Pons (tissue), 1 donor: Measurements from ENCODE around the gene LRRC28.
"Not testable (repeated sequence)": the region's sequence is repeated elsewhere in the genome, so short reads cannot be mapped to it uniquely, and the experiment has no call there.

Source experiments
- DNase-seq: peaks from one replicate; pipeline ENCODE4 v3.0.0-alpha.2; 2016; ENCODE audit warnings: low spot score

The LRRC28 gene

DNA sequence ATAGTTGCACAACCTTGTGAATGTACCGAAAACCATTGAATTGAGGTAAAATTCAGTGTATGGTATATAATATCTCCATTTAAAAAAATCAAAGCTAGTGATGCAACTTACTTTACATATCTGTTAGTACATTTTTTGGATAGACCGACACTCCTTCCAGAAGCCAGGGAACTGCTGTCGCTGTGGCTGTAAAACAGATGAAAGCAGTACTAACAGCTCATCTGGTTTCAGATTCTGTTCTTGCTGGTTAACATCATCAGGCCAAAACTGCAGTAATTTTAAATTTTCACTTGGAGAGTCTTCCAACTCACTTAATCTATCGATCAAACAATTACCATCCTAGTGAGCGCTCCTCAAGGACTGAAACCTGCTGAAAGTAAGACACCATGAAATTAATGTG is 145.1 kb downstream of the LRRC28 start:
- no peak for DNase-seq

DNA sequence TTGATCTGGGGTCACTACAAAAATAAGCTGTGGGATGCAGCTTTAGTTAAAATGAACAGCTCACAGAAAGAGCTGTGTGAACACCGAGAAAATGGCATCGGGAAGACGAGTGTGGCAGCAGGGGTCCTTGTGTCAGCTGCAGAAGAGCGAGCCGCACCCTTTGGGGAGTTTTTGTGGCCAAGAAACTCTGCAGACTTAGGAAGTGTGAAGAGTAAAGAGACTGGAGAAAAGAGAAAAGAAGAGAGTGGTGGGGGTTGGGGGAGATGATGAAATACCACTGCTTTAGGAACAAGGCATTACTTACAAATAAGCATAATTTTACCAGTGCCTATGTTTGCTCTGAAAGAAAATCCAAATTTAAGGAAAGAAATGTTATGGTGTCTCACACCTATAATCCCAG is 147.8 kb downstream of the LRRC28 start:
- no peak for DNase-seq

DNA sequence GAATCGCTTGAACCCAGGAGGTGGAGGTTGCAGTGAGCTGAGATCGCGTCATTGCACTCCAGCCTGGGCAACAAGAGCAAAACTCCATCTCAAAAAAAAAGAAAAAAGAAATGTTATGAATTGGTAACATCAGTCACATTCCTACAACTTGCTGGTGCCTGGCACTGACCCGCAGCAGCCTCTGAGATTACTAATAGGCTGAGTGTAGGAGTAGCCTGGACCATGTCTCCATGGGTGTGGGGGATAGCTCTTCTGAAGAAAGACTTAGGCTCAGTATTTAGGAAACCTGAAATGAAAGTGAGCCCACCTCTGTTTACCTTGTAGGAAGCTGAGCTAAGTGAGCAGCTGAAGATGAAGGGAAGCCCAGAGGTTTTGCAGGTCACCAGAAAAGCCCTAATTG is 148.3 kb downstream of the LRRC28 start:
- no peak for DNase-seq

DNA sequence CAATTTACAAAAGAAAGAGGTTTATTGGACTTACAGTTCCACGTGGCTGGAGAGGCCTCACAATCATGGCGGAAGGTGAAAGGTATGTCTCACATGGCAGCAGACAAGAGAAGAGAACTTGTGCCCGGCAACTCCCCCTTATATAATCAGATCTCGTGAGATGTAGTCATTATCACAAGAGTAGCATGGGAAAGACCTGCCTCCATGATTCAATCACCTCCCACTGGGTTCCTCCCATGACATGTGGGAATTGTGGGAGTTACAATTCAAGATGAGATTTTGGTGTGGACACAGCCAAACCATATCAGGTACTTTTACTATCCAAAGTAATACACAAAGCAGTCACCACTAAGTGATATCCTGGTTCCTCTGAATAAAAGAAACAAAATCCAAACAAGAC is 149.9 kb downstream of the LRRC28 start:
- DNase-seq: not testable (repeated sequence)

DNA sequence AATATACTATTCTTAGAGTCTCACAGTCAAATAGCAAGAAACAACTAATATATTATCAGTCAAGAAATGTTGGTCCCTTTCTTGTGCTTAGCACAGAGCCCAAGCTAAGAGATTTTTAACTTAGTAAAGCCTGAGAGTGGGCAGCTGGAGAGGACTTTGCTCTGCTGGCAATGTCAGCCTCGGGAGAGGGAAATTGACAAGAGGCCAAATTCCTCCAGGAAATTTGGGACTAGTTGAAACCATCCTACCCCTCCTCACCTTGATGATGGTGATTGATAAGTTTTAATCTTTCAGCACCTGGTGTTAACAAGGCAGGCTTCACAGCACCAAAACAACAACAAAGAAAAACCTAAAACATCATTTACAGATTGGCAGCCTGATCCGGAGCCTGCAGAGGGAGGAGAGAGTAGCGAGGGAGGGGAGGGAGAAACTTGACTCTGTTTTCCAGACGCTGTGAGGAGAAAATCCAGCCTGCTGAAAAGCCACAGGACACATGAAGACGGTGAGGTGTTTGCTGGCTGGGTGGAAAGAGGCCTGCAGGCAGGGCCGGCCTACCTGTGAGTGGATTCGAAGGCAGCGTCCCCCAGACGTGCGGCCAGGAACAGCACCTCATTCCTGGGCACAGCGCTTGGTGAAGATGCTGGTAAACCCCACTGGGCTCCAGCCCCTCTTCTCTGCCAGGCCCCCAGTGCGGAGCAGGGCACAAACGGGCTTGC is 150.9 kb downstream of the LRRC28 start:
- DNase-seq: no peak

DNA sequence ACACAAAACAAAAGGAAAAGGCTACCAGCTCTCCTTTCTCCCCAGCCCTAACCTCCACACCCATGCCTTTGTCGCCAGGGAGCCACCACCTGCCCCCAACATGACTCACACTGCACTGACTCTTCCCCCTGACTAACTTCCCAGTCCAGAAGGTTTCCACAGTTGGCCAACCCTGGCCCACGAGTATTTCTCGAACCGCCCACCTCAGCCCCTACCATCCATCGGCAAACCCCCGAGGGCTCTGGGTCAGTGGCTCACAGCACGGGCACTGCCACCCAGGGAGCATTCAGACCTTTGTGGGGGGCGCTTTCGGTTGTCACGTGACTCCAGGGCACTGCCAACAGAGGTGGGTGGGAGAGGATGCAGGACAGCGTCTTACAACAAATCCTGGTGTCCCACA is 152.3 kb downstream of the LRRC28 start:
- DNase-seq: no peak

DNA sequence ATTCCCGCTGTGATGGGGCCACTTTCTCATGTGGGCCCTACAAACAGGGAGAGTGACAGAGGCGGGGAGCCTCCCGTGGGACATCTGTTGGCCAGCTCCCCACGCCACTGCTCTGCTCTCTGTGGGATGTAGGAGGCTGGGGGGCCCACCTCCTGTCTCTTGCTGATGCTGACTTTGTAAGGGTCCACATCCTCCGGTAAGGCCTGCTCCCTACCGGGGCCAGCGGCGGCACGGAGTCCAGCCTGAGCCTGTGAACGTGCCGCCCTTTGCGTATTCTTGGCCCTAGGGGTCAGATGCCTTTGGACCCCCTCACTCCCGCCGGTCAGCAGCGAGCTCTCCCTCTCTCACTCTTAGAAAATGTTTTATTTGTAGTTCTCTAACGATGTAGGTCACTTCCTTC is 153.2 kb downstream of the LRRC28 start:
- no peak for DNase-seq

DNA sequence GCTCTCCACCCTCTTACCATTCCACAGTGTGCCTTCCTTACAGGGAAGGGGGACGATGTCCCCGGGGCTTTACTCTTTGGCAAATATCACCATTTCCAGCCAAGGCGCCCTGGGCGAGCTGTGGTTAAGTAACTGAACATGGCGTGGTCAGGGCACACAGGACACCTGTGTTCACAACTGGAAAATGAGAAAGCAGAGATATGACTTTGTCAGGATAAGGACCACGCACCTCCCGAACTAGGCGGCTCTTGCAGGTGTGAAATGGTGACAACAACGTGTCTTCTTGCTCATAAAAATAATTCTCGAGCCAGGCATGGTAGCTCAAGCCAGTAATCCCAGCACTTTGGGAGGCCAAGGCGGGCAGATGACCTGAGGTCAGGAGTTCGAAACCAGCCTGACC is 154.8 kb downstream of the LRRC28 start:
- DNase-seq: no peak

DNA sequence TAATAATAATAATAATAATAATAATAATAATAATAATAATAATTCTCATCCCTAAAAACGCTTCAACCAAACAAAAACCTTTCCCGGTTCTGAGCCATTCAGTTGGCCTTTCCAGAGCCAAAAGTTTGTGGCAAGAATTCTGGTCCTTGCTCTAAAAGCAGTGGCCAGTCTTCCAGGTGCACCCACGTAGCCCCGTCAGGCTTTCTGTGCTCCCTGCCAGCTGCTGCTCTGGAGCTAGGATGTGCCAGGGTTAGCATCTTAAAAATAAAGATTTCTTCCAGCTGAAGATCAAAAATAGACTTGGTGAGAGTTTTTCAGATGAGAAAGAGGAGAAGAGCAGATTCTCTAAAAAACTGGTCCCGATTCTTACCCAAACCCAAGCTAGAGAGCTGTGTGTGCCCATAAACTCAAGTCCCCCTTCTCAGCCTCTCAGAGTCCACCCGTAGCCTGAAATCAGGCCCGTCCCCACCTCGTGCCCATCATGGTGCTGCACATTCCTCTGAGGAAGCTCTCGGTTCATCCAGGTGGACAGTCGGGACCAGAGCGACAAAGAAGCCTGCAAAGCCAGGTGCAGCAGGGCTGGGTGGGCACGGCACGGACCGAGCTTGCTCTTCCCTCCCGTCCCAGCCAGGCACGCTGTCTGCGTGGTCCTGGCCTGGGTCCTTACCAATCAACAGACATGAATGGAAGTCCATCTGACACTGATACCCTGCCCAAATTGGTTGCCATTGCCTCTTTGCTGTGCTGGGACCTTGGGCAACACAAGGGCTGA is 155.6 kb downstream of the LRRC28 start:
- no peak for DNase-seq

DNA sequence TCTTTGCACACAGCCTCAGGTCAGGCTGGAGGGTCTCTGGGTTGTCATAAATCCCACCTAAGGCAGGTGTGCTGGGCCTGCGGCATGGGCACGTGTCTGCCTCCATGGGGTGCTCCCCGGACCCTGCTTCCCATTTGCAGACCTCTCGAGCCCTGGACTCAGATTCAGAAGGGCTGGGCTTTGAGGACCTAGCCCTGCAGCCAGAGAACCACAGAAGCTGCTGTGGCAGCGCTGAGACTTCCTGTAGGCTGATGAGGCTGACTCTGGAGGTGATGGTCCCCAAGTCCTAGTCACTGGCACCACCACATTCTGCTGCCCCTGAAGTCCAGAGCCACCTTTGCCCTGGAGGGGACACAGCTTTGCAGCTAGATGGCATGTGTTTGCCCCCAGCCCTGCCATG is 156.4 kb downstream of the LRRC28 start:
- DNase-seq: no peak

DNA sequence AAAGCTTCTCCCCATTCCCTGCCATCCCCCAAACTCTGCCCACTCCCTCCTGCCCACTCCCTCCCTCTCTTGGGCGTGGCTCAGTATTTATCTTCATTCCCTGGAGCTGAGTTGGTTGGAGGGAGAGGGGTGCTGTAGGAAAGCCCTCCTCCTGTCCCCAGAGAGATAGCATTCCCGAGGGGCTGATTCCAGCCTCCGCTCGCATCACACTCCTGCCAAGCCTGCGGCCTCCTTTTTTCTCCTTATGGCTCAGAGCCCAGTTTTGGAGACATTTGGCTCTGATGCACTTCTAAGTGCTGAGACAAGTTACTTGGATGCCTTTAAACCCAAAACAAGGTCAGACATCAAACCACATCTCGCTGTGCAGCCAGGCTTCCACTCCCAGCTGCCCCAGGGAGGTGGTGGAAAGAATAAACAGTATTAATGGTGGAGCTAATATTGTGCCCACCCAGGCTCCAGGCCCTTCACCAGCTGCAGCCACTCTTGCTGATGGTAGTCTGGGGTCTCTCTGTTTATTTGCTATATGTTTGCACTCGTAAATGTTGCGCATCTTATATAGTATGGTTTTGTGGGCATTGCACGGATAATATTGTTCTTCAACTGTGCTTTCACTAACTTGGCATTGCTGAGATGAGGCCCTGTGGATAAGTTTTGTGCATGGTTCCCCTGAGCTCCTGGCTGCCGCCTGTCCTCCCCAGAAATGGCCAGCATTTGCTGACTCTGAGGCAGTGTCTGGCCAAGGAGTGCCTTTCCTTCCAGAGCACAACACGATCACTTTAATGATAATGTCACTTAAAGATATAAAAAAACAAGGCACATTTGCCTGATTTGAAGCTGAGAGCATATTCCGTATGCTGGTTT is 157.2 kb downstream of the LRRC28 start:
- DNase-seq: peak; percentile 48

DNA sequence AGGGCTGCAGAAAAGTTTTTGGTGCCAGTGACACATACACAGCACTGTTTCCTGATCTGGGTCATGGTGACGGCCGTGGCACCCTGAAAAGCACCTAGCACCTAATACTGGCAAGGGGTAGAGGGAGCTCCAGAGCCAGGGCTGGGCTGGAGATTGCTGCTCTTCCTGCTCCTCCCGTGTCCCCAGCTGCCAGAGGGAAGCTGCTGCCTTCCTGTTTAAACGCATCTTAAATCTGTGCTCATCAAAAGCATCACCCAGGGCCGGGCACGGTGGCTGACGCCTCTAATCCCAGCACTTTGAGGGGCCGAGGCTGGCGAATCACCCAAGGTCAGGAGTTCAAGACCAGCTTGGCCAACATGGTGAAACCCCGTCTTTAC is 157.8 kb downstream of the LRRC28 start:
- peak; percentile 67 for DNase-seq

DNA sequence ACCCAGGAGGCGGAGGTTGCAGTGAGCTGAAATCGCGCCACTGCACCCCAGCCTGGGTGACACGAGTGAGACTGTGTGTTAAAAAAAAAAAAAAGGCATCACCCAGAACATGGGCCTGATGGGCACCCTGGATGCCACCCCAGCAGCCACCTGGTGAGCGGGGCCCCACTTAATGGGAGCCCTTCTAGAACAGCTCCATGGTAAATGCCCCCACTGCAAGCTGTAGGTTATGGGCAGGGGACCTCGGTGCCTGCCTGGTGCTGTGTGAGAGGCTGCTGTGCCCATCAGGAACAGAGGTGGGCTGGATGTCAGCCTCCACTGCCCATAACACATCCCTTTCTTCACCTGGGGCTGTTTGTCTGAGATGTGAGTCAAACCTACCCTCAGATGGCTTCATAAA is 158.3 kb downstream of the LRRC28 start:
- DNase-seq: no peak

DNA sequence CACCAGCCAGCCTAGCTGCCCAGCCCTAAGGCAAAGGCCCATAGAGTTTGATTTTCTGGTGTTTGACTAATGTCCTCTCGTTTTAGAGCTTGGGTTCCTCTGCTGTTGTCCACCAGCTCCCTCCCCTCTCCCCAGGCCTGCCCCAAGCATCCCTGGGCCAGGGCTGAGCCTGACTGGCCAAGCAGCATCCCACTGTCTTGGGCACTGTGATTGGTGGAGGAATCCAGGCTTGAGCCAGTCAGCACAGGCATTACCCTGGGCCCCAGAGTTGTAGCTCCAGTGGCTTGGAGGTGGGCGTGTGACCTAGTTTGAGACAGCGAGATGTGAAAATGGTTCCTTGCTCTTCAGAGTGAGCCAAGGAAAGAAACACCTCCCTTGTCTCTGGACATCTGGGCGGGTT is 159.2 kb downstream of the LRRC28 start:
- DNase-seq: no peak

DNA sequence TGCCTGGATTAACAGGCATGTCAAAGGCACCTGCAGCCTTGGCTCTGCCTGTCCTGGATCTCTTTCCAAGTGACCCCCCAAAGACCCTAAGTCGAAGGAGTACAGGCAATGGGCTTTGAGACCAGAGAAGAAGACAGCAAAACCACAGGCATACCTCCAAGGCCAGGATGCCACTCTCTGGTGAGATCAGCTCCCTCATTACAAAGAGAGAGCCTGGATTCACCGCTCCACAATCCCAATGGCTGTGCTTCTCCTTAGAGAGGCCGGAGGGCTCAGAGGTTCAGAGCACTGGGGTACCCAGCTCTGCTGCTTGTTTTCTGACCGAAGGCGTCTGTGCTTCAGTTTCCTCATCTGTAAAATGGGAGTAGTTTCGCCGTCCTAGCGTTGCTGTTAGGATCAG is 160.0 kb downstream of the LRRC28 start:
- no peak for DNase-seq

DNA sequence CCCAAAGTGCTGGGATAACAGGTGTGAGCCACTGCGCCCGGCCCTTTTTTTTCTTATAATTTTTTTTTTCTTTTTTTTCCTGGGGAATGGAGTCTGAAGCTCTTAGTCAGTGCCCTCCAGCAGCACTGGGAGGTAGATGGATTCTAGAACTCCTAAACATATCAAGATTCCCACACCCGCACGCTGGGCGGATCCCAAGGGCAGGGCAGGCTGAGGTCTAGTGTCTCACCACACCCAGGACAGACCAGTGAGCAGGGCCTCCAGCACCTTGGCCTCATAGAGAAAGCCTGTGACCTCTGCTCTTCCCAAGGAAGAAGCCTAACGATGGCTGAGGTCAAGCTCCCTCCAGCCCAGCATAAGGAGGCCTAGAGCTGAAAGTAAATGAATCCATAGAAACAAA is 160.8 kb downstream of the LRRC28 start:
- no peak for DNase-seq

DNA sequence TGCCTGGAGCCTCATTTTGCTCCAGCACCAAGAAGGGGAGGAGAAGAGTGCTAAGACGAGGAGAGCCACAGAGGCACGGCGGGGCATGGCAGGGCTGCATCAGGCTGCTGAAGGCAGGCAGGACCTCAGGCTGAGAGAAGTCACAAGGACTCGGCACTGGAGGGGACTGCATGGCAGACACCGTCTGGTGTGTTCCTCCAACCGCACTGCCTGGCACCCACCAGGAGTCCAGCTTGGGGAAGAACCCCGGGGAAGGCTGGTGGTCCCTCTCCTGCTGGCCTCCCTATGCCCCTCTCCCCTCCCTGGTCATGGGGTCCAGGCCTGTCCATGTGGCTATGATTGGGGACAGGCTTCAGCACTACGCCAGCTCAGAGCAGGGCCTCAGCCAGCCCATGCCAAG is 161.3 kb downstream of the LRRC28 start:
- no peak for DNase-seq

DNA sequence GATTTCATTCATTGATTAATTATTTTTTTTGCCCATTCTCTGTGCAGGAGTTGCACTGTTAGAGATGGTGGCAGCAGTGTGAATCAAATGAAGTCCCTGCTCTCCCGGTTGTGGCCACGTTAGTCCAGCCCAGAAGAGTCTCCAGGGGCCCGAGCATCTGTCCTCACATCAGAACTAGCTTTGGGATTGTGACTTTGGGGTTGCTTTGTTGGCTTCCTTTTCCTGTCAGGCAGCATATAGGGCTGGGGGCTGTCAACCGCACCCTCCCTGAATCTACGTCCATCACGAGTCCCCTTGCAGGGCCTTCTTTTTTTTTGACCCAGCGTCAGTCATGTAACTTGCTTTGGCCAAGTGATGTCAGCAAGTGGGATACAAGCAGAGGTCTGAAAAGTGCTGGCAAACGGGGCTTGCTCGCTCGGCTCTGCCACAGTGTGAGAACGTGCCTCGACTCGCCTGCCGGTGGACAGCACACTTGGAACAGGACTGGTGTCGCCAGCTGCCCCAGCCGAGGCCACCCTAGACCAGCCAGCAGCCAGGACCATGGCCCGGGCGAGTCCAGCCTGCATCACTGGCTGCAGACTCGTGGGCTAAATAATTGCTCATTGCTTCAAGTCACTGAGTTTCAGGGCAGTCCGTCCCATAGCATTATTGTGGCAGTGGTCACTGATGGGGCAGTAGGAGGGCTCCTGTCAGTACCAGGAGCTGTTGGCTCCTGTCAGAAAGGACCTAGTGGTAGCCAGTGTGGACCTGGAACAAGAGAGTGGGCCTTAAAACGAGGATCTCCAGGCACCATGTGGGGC is 162.9 kb downstream of the LRRC28 start:
- no peak for DNase-seq

DNA sequence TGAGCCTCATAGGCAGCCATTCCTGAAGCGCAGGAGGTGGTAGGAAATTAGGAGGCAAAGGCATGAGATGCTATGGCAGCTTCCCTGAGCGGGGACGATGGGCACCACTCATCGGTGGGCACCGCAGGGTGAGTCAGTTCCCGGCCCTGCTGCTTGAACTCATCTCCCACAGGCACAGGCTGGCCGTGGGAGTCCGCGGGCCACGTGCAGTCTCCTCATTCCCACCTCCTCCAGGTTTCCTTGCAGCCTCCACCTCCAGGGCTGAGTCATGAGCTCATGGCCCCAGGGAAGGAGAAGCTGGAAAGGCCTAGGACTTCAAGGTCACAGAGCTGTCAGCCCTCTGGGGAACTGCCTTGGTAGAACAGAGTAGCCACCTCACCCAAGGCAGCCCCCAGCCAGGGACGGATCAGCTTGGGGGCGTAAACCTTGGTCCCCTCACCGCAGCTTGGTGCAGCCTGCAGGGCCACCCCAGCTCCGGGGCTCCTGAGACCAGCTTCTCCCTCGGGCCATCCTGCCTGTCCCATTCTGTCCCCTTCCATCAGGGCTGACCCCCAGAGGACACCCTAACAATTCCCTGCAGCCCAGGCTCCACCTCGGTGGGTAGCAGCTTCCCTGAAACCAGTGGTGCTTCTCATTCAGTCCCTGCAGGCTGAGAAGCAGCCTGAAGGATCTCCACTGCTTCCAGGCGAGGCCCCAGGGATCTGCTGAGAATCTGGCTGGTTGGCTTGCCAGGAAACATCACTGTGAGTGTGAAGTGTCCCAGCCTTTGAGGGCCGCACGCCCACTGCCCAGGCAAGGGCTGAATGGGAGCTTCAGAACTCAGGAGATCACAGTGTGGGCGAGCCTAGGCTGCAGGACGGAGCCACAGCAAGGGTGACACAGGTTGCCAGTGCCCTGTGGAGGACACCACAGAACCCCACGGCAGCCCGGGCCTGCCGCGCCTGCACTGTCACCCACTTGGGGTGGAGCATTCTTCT is 163.8 kb downstream of the LRRC28 start:
- DNase-seq: no peak
